Sigmoid colon (tissue), 7 donors: ENCODE results near the gene CERS1. TPM values are rescaled to one million over a fixed set of nuclear protein-coding genes. Genes with fewer than 3 reads are reported as not detected.

Experiments used
- DNase-seq: peaks from one replicate; pipeline ENCODE4 v3.0.0-alpha.2; 2019
- H3K27ac ChIP-seq, 4 donors: fragments of 200-600 bp; sonication (generic); one replicate each; pipeline ENCODE4 v1.5.1; 2016 to 2019; ENCODE audit warnings: mild to moderate bottlenecking in 1 of 4
- H3K27me3 ChIP-seq, 3 donors: fragments of 200-600 bp; sonication (generic); one replicate each; pipeline ENCODE4 v1.5.1; 2019; ENCODE audit warnings: mild to moderate bottlenecking in 1 of 3
- H3K36me3 ChIP-seq, 4 donors: fragments of 200-600 bp; sonication (generic); one replicate each; pipeline ENCODE4 v1.5.1; 2016 to 2019
- H3K4me1 ChIP-seq, 4 donors: fragments of 200-600 bp; sonication (generic); one replicate each; pipeline ENCODE4 v1.5.1; 2017 to 2019
- H3K4me3 ChIP-seq, 4 donors: fragments of 200-600 bp; sonication (generic); one replicate each; pipeline ENCODE4 v1.5.1; 2017 to 2019; ENCODE audit warnings: mild to moderate bottlenecking in 2 of 4, moderate library complexity in 1 of 4
- H3K9me3 ChIP-seq, 4 donors: fragments of 200-600 bp in 3 of 4; sonication (generic) in 3 of 4; one replicate each; pipeline versions ENCODE4 v1.5.1 to v1.6.1; 2013 to 2019
- EP300 ChIP-seq, 4 donors: sonication (generic); formaldehyde crosslinking; IDR thresholded peaks; one replicate each; pipeline ENCODE4 v1.6.1; 2017; ENCODE audit warnings: antibody characterized with exemption in 4 of 4
- POLR2A ChIP-seq, 2 donors: fragments of 450-650 bp; IDR thresholded peaks; one replicate each; pipeline ENCODE4 v1.6.1; 2016; ENCODE audit warnings: antibody characterized with exemption in 2 of 2, mild to moderate bottlenecking in 2 of 2, moderate library complexity in 2 of 2
- POLR2AphosphoS5 ChIP-seq, 4 donors: sonication (generic); formaldehyde crosslinking; IDR thresholded peaks; one replicate each; pipeline ENCODE4 v1.6.1; 2017; ENCODE audit warnings: antibody characterized with exemption in 4 of 4
- WGBS, 2 donors: extraction: QIAGEN DNeasy Blood & Tissue Kit; methylation state at CpG; one replicate each; pipeline ENCODE4 v1.1.7; 2013; 5-methylcytosine and 5-hydroxymethylcytosine counted together
- intact Hi-C: fragments of 100-400 bp; cut with DNase I; formaldehyde crosslinking; loops from one replicate; pipeline ENCODE4 v1.15.1; 2023
- polyA plus RNA-seq, 3 donors: library from polyadenylated mRNA; stranded (reverse); fragments of 200-250 nt; gene quantifications; one replicate each; pipeline ENCODE4 v1.2.3, GENCODE V29; 2013
- total RNA-seq, 4 donors: library from RNA; depleted of rRNA; stranded (reverse); fragments of >200 nt; gene quantifications; one replicate each; pipeline ENCODE4 v1.1.0, GENCODE V29; 2016
- TF ChIP-seq, protein P1 (sequence below), 4 experiments: fragments of 450-650 bp in 3 of 4; fragments of 200-600 bp in 1 of 4; IDR thresholded peaks; one replicate each; pipeline ENCODE4 v1.5.1; 2016 to 2019; ENCODE audit warnings: antibody characterized with exemption in 4 of 4, mild to moderate bottlenecking in 3 of 4, moderate library complexity in 2 of 4
- donor health status: healthy with polysubstance abuse.
- donor health status: Bipolar disorder and iron deficiency.
- donor health status: healthy.

CERS1 gene
- total and polyA plus RNA-seq, 7 donors, result 0.36 to 3.6 (median 0.70) TPM; not detected in 2

DNA sequence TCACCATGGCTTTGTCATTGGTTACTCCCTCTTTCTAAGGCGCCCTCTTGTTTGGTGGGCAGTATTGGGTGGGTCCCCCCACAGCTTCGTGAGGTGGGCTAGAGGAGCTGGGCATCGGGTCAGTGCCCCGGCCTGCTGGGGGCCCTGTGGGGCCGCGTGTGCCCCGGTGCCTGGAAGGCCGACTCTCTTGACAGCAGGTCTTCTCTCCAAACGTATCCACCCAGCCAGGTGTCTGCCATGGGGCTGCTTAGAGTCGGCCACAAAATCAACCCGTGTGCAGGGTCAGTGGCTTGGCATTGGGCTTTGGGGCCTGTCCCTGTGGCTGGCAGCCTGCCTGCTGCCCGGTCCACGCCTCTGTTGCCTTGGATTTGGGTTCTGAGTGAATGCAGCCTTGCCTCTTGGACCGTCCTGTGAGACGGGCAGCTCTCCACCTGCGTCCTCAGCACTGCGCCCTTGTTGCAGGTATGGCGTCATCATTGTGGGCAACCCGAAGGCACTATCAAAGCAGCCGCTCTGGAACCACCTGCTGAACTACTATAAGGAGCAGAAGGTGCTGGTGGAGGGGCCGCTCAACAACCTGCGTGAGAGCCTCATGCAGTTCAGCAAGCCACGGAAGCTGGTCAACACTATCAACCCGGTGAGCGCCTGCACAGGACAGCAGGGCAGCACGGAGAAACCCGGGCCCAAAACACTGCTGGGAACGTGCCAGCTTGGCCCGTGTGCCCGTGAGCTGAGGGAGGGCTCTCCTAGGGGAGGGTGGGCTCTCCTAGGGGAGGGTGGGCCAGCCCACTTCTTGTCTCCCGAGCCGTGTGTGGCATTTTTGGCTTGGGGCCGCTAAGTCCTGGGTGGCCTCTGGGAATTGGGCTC lies 32.7 kb downstream of the CERS1 start:
- TF ChIP-seq, protein P1, sequence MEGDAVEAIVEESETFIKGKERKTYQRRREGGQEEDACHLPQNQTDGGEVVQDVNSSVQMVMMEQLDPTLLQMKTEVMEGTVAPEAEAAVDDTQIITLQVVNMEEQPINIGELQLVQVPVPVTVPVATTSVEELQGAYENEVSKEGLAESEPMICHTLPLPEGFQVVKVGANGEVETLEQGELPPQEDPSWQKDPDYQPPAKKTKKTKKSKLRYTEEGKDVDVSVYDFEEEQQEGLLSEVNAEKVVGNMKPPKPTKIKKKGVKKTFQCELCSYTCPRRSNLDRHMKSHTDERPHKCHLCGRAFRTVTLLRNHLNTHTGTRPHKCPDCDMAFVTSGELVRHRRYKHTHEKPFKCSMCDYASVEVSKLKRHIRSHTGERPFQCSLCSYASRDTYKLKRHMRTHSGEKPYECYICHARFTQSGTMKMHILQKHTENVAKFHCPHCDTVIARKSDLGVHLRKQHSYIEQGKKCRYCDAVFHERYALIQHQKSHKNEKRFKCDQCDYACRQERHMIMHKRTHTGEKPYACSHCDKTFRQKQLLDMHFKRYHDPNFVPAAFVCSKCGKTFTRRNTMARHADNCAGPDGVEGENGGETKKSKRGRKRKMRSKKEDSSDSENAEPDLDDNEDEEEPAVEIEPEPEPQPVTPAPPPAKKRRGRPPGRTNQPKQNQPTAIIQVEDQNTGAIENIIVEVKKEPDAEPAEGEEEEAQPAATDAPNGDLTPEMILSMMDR (IDR thresholded peaks at IDR 0.05), result no peak
- no peak for DNase-seq
- H3K4me1 ChIP-seq, result peaks cover 0 to 13% (median 0%) of the 10 kb centered on the region in 4 donors
- H3K4me3 ChIP-seq, result no peak overlapping the region
- no peaks in the 10 kb centered on the region for H3K9me3 ChIP-seq
- H3K36me3 ChIP-seq, result peaks cover 62 to 97% (median 90%) of the 10 kb centered on the region in 4 donors
- H3K27ac ChIP-seq, result no peak overlapping the region
- 93 to 94% methylated on average over 33 of the region's 33 CpGs for WGBS, 2 donors
- peaks cover 0 to 1% (median 0%) of the 10 kb centered on the region in 3 donors for H3K27me3 ChIP-seq
- intact Hi-C loops, result no loop called here

DNA sequence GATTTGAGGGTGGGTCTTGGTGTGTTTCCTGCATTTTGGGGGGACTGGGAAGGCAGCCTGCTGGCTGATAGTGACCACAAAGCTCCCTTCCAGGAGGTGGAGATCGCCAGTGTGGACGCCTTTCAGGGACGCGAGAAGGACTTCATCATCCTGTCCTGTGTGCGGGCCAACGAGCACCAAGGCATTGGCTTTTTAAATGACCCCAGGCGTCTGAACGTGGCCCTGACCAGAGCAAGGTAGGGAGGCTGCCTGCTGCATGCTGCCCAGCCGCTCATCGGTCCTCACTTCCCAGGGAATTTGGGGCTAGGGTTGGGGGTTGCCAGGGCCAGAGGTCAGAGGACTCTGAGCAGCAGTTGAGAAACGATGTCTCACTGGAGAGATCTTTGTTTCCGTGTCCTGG lies 34.0 kb downstream of the CERS1 start:
- H3K36me3 ChIP-seq, result peaks cover 73 to 97% (median 90%) of the 10 kb centered on the region in 4 donors
- peaks cover 0 to 13% (median 0%) of the 10 kb centered on the region in 4 donors for H3K4me1 ChIP-seq
- WGBS, 2 donors, result 93 to 95% methylated on average over 12 of the region's 12 CpGs
- no peaks in the 10 kb centered on the region for H3K9me3 ChIP-seq
- DNase-seq, result no peak
- H3K27me3 ChIP-seq, result no peaks in the 10 kb centered on the region
- TF ChIP-seq EP300 (IDR thresholded peaks at IDR 0.05) (no peak), POLR2A (IDR thresholded peaks at IDR 0.05) (no peak), POLR2AphosphoS5 (IDR thresholded peaks at IDR 0.05) (no peak)
- TF ChIP-seq, protein P1 (IDR thresholded peaks at IDR 0.05), result no peak
- intact Hi-C loops, result no loop called here
- H3K4me3 ChIP-seq, result no peak overlapping the region
- no peak overlapping the region for H3K27ac ChIP-seq

DNA sequence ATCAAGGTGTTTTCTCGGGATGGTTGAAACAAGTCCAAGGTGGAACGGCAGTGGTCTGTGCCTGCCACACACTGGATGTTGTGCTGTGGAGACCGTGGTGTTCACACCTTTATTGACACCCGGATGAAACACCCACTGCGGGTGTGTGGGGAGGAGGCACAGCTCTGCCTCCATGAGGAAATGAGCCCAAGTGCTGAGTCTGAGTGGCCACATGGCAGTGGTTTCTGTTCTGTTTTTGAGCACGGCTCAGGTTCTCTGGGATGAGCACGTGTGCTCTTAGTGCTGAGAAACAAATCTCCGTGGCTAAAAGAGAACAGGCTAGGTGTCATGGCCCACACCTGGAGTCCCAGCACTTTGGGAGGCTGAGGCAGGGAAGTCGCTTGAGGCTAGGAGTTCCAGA lies 34.7 kb downstream of the CERS1 start:
- WGBS, 2 donors, result 68 to 77% methylated on average over 9 of the region's 9 CpGs
- no peak overlapping the region for H3K27ac ChIP-seq
- H3K4me1 ChIP-seq, result peaks cover 0 to 10% (median 0%) of the 10 kb centered on the region in 4 donors
- H3K36me3 ChIP-seq, result peaks cover 78 to 100% (median 94%) of the 10 kb centered on the region in 4 donors
- no peaks in the 10 kb centered on the region for H3K27me3 ChIP-seq
- H3K4me3 ChIP-seq, result no peak overlapping the region
- intact Hi-C loops, result no loop called here
- no peak for DNase-seq
- no peak for TF ChIP-seq POLR2AphosphoS5 (IDR thresholded peaks at IDR 0.05)
- no peak for TF ChIP-seq EP300 (IDR thresholded peaks at IDR 0.05)
- TF ChIP-seq POLR2A (IDR thresholded peaks at IDR 0.05), result no peak
- TF ChIP-seq, protein P1 (IDR thresholded peaks at IDR 0.05), result no peak
- no peaks in the 10 kb centered on the region for H3K9me3 ChIP-seq

DNA sequence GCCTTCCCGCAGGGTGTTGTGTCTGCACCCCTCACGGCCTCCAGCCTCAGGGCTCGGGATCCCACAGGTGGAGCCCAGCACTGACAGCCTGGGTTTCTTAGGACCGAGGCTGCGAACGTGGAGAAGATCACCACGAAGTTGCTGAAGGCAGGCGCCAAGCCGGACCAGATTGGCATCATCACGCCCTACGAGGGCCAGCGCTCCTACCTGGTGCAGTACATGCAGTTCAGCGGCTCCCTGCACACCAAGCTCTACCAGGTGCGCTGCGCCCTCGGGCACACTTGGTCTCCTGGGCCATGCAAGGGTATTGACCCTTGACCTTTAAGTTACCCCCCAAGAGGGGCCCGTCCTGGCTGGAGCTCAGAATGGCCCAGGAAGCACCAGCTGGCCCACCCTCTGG lies 35.2 kb downstream of the CERS1 start:
- H3K36me3 ChIP-seq, result peaks cover 80 to 100% (median 94%) of the 10 kb centered on the region in 4 donors
- intact Hi-C loops, result no loop called here

DNA sequence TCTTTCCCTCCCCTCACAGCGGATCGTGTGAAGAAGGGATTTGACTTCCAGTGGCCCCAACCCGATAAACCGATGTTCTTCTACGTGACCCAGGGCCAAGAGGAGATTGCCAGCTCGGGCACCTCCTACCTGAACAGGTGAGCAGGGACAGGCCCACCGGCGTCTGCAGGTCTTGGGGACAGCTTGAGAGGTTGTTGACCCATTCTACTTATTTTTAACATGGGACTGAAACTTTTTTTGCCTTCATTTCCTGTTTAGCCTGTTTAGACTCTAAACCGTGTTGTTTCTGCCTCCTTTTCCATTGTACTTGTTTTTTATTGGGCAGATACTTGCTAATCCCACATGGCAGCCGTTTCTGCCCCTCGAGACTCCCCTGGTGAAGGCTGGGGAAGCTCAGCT lies 35.7 kb downstream of the CERS1 start:
- no peak for TF ChIP-seq POLR2AphosphoS5 (IDR thresholded peaks at IDR 0.05)
- TF ChIP-seq POLR2A (IDR thresholded peaks at IDR 0.05), result no peak
- no peak for TF ChIP-seq EP300 (IDR thresholded peaks at IDR 0.05)
- TF ChIP-seq, protein P1 (IDR thresholded peaks at IDR 0.05), result no peak
- Histone ChIP-seq H3K27me3 (no peaks in the 10 kb centered on the region), H3K9me3 (no peaks in the 10 kb centered on the region), H3K36me3 (peaks cover 76 to 100% (median 93%) of the 10 kb centered on the region in 4 donors), H3K4me3 (no peak overlapping the region), H3K4me1 (peaks cover 0 to 10% (median 0%) of the 10 kb centered on the region in 4 donors), H3K27ac (no peak overlapping the region)
- DNase-seq, result no peak
- intact Hi-C loops, result no loop called here
- WGBS, 2 donors, result 87 to 90% methylated on average over 11 of the region's 11 CpGs

More for the DNA sequence above, 35.2 kb downstream of the CERS1 start:
- WGBS, 2 donors, result 91 to 95% methylated on average over 17 of the region's 17 CpGs
- DNase-seq, result no peak
- TF ChIP-seq POLR2AphosphoS5 (IDR thresholded peaks at IDR 0.05), result no peak
- no peak for TF ChIP-seq EP300 (IDR thresholded peaks at IDR 0.05)
- Histone ChIP-seq H3K27ac (no peak overlapping the region), H3K27me3 (no peaks in the 10 kb centered on the region), H3K4me3 (no peak overlapping the region), H3K9me3 (no peaks in the 10 kb centered on the region), H3K4me1 (peaks cover 0 to 10% (median 0%) of the 10 kb centered on the region in 4 donors)
